HepG2 (cell line): Measurements from ENCODE around the gene CEACAM16. TPM values are rescaled to one million over a fixed set of nuclear protein-coding genes. Genes with fewer than 3 reads are reported as not detected.

Experiments used
- ATAC-seq: fragments of 200-7000 bp; cut with Tn5 transposase; 3 replicates; pipeline ENCODE4 v1.9.1; 2020; ENCODE audit warnings: mild to moderate bottlenecking, moderate library complexity
- BruUV-seq: library from RNA; stranded (reverse); fragments of 400-500 nt; replicated peaks from 2 replicates; lab custom pipeline; 2021; lab: Mats Ljungman, UMichigan
- CTCF ChIA-PET: fragments of 300-600 bp; formaldehyde crosslinking; extraction: SDS; loops from one replicate; lab custom pipeline; 2021; ENCODE audit warnings: low total read pairs, inconsistent platforms, low intra/inter-chr PET ratio; lab: Yijun Ruan, JAX
- POLR2A ChIA-PET: fragments of 350-600 bp; sonication (Branson Sonifier 250); formaldehyde crosslinking; loops from one replicate; lab custom pipeline; 2020; ENCODE audit warnings: antibody characterized with exemption, inconsistent platforms; lab: Yijun Ruan, JAX
- DNase-seq: peaks from one replicate; pipeline ENCODE4 v3.0.0-alpha.2; 2015; ENCODE audit warnings: low spot score
- FAIRE-seq: peaks from 3 replicates; lab custom pipeline; 2011; peaks lifted over from hg19 to GRCh38; lab: Jason Lieb, UNC
- H2AFZ ChIP-seq: one replicate; pipeline ENCODE4 v1.6.1; 2011; ENCODE audit warnings: low read length, inconsistent platforms
- H3K27ac ChIP-seq: fragments of 300-600 bp; 3 replicates; pipeline ENCODE4 v1.8.0; 2011; ENCODE audit warnings: mixed run types, mild to moderate bottlenecking, mixed read lengths, low read length, inconsistent platforms; ENCODE audit not compliant: insufficient read depth; ENCODE audit errors: extremely low read length
- H3K27me3 ChIP-seq, 2 experiments: fragments of 200-600 bp in 1 of 2; 2 replicates in 1 of 2; 3 replicates in 1 of 2; pipeline versions ENCODE4 v1.6.0 to v1.8.0; 2011; ENCODE audit warnings: low read length in 2 of 2, mild to moderate bottlenecking in 2 of 2, moderate library complexity in 2 of 2, inconsistent platforms in 1 of 2; ENCODE audit not compliant: insufficient read depth in 2 of 2, control insufficient read depth in 1 of 2
- H3K36me3 ChIP-seq, 2 experiments: fragments of 200-600 bp in 1 of 2; replicated peaks in 1 of 2; 2 replicates in 1 of 2; 3 replicates in 1 of 2; pipeline versions ENCODE4 v1.5.1 to v1.8.0; 2011; ENCODE audit warnings: low read length in 2 of 2, inconsistent platforms in 1 of 2; ENCODE audit not compliant: insufficient read depth in 2 of 2, control insufficient read depth in 1 of 2
- H3K4me1 ChIP-seq: 2 replicates; pipeline ENCODE4 v1.5.1; 2012; ENCODE audit warnings: low read length, inconsistent platforms; ENCODE audit not compliant: insufficient read depth
- H3K4me2 ChIP-seq: 2 replicates; pipeline ENCODE4 v1.6.0; 2011; ENCODE audit warnings: low read depth, low read length, inconsistent platforms
- H3K4me3 ChIP-seq, 3 experiments: fragments of 200-600 bp in 1 of 3; sonication (generic), shearing (Covaris generic) in 1 of 3; replicated peaks in 1 of 3; 2 replicates each; pipeline ENCODE4 v1.5.1; 2011 to 2016; ENCODE audit warnings: low read length in 3 of 3, inconsistent platforms in 2 of 3, low read depth in 2 of 3, mild to moderate bottlenecking in 2 of 3, control low read depth in 1 of 3, mixed read lengths in 1 of 3; ENCODE audit not compliant: insufficient read depth in 1 of 3
- H3K79me2 ChIP-seq: one replicate; pipeline ENCODE4 v1.6.1; 2011; ENCODE audit warnings: low read length, inconsistent platforms; ENCODE audit not compliant: insufficient read depth
- H3K9ac ChIP-seq: 2 replicates; pipeline ENCODE4 v1.6.0; 2011; ENCODE audit warnings: mild to moderate bottlenecking, low read depth, low read length, inconsistent platforms; ENCODE audit not compliant: insufficient read depth
- H3K9me3 ChIP-seq: 2 replicates; pipeline ENCODE4 v1.5.1; 2012; ENCODE audit warnings: mild to moderate bottlenecking, low read length
- H4K20me1 ChIP-seq: 2 replicates; pipeline ENCODE4 v1.6.0; 2011; ENCODE audit warnings: inconsistent platforms, mild to moderate bottlenecking, low read length, moderate library complexity; ENCODE audit not compliant: insufficient read depth
- ATF7-NPFF ChIP-seq: sonication (generic); formaldehyde crosslinking; IDR thresholded peaks from 2 replicates; pipeline ENCODE4 v1.8.1; 2023; ENCODE audit warnings: mild to moderate bottlenecking, low read depth, missing genetic modification reagents, moderate library complexity
- CC2D1A ChIP-seq: sonication (generic); formaldehyde crosslinking; IDR thresholded peaks from 2 replicates; pipeline ENCODE4 v1.8.1; 2023; ENCODE audit warnings: mild to moderate bottlenecking, missing genetic modification reagents
- CHCHD3 ChIP-seq: sonication (generic); formaldehyde crosslinking; IDR thresholded peaks from 2 replicates; pipeline ENCODE4 v1.8.0; 2022; ENCODE audit warnings: mild to moderate bottlenecking, missing genetic modification reagents, moderate library complexity
- HNF1B ChIP-seq: sonication (generic); formaldehyde crosslinking; IDR thresholded peaks from 2 replicates; pipeline ENCODE4 v1.5.1; 2020; ENCODE audit warnings: mild to moderate bottlenecking, moderate library complexity, missing genetic modification reagents
- SMAD3 ChIP-seq: sonication (generic); formaldehyde crosslinking; IDR thresholded peaks from 2 replicates; pipeline ENCODE4 v1.4.0; 2020; ENCODE audit warnings: missing genetic modification reagents
- SP5 ChIP-seq: IDR thresholded peaks from 2 replicates; pipeline ENCODE4 v1.6.1; 2016; ENCODE audit warnings: low read depth, borderline replicate concordance
- ZNF24 ChIP-seq: fragments of 450-650 bp; IDR thresholded peaks from 2 replicates; pipeline ENCODE4 v1.6.1; 2017; ENCODE audit warnings: antibody characterized with exemption, mild to moderate bottlenecking
- ZNF44 ChIP-seq: sonication (generic); formaldehyde crosslinking; IDR thresholded peaks from 2 replicates; pipeline ENCODE4 v1.5.1; 2020; ENCODE audit warnings: mild to moderate bottlenecking, missing genetic modification reagents
- ZNF460 ChIP-seq: sonication (generic); formaldehyde crosslinking; IDR thresholded peaks from 2 replicates; pipeline ENCODE4 v1.5.1; 2020; ENCODE audit warnings: missing genetic modification reagents, mild to moderate bottlenecking, borderline replicate concordance
- ZNF572 ChIP-seq: sonication (generic); formaldehyde crosslinking; IDR thresholded peaks from 2 replicates; pipeline ENCODE4 v1.5.1; 2020; ENCODE audit warnings: mild to moderate bottlenecking, missing genetic modification reagents
- ZNF678 ChIP-seq: sonication (generic); formaldehyde crosslinking; IDR thresholded peaks from 2 replicates; pipeline ENCODE4 v1.4.0; 2020; ENCODE audit warnings: mild to moderate bottlenecking, missing genetic modification reagents
- ZNF770 ChIP-seq: sonication (generic); formaldehyde crosslinking; IDR thresholded peaks from 2 replicates; pipeline ENCODE4 v1.5.0; 2020; ENCODE audit warnings: mild to moderate bottlenecking, missing genetic modification reagents
- ZSCAN12 ChIP-seq: sonication (generic); formaldehyde crosslinking; IDR thresholded peaks from 2 replicates; pipeline ENCODE4 v1.9.0; 2021; ENCODE audit warnings: mild to moderate bottlenecking, missing genetic modification reagents
- WGBS: methylation state at CpG from one replicate; pipeline ENCODE4 v1.1.6; 2017; ENCODE audit warnings: low lambda C conversion rate; 5-methylcytosine and 5-hydroxymethylcytosine counted together
- in situ Hi-C: cut with HindIII; loops from 2 replicates; pipeline ENCODE4 v1.10.0; 2017; ENCODE audit warnings: low pct_unique_long_range_greater_than_20kb; ENCODE audit not compliant: extremely low pct_ligation_motif_present
- intact Hi-C: fragments of 100-400 bp; cut with micrococcal nuclease; formaldehyde crosslinking; loops from one replicate; pipeline ENCODE4 v1.10.0; 2022; ENCODE audit not compliant: unreplicated experiment
- polyA plus RNA-seq, 8 experiments: library from polyadenylated mRNA; depleted of rRNA in 3 of 8; stranded (reverse) in 7 of 8; unstranded in 1 of 8; fragments of >200 nt; fragmentation: Illumina TruSeq in 4 of 8; extraction: Trizol in 4 of 8; gene quantifications; 2 replicates each; pipeline versions ENCODE4 v1.2.1 to v1.2.3, GENCODE V29; 2011 to 2016; ENCODE audit warnings: low read depth in 4 of 8, missing spikeins in 1 of 8, mixed read lengths in 1 of 8; ENCODE audit not compliant: insufficient read depth in 1 of 8
- total RNA-seq, 5 experiments: library from RNA; depleted of rRNA; stranded (reverse); fragments of >200 nt; fragmentation: Illumina TruSeq; extraction: Trizol; gene quantifications; 2 replicates each; pipeline ENCODE4 v1.2.3, GENCODE V29; 2016; ENCODE audit warnings: low read depth in 1 of 5

Gene CEACAM16
- total and polyA plus RNA-seq, 2 of the 13 experiments (the other 11 are each of a cell fraction or from before 2014, with no cell fraction given) = not detected

GRCh38 chr19:44722131-44723121, 23.5 kb downstream of the CEACAM16 start (continued):
- TF ChIP-seq ZNF770 (CRISPR knock-in tag) (no peak), SMAD3 (no peak), CC2D1A (CRISPR knock-in tag) (no peak), ZNF44 (CRISPR knock-in tag) (no peak)

- DNase-seq (no peak), ATAC-seq (peak; percentile 27), FAIRE-seq (no peak)
- Histone ChIP-seq H3K27ac (no peak overlapping the region), H3K4me3 (peak overlapping the region in 1 of 3 experiments; percentile 61; a peak in 1 of 6 replicates), H3K4me2 (peak overlapping the region; percentile 87), H3K27me3 (no peaks in the 10 kb centered on the region), H4K20me1 (no peaks in the 10 kb centered on the region), H3K36me3 (no peaks in the 10 kb centered on the region), H3K79me2 (peaks cover 2% of the 10 kb centered on the region), H3K9ac (no peak overlapping the region), H3K9me3 (no peaks in the 10 kb centered on the region), H2AFZ (no peak overlapping the region), H3K4me1 (peaks cover 92% of the 10 kb centered on the region)
- CTCF ChIA-PET = interaction anchor here (0.8 to 3.5 kb wide), 5 partner anchors 14 to 152 kb away, joined by 3 to 50 read pairs (median 4); no protein-coding TSS in a partner anchor
- POLR2A ChIA-PET = interaction anchor here (0.8 to 4.5 kb wide), 13 partner anchors 9 to 84 kb away, joined by 3 to 45 read pairs (median 7); partner anchors contain the start of gene CBLC
- TF ChIP-seq ZNF678 (no peak), ZNF24 (peak; percentile 72; the same call in 1 of the 2 replicates), CHCHD3 (CRISPR knock-in tag) (0 out of 2 replicates have a peak, but pooled peaks have one; percentile 59), ZSCAN12 (no peak), ATF7-NPFF (CRISPR knock-in tag) (0 out of 2 replicates have a peak, but pooled peaks have one; percentile 27), ZNF572 (CRISPR knock-in tag) (0 out of 2 replicates have a peak, but pooled peaks have one; percentile 44), HNF1B (CRISPR knock-in tag) (0 out of 2 replicates have a peak, but pooled peaks have one; percentile 55), SP5 (CRISPR knock-in tag) (0 out of 2 replicates have a peak, but pooled peaks have one; percentile 13), ZNF460 (no peak)
- BruUV-seq = no TSS peak
- intact Hi-C loops (no loop called here), in situ Hi-C loops (loop anchor here (5.0 kb wide), 2 partner anchors 34 to 36 kb away; no protein-coding TSS in a partner anchor)
- WGBS = 78% methylated on average over 9 of the region's 10 CpGs
Measured at GRCh38 chr19:44723299-44723951, 24.5 kb downstream of the CEACAM16 start.
